Measurements from ENCODE around the gene FIS1.
"Not testable (repeated sequence)": the region's sequence is repeated elsewhere in the genome, so short reads cannot be mapped to it uniquely, and the experiment has no call there.

Gene FIS1

GRCh38 chr7:101244375-101245146 lies at the start of gene FIS1:
Gene FIS1, minus strand, starts transcription at chr7:101245081. Its CDS starts 77 bp downstream, at chr7:101245004.
- DNase-seq: peak; percentile 85

GRCh38 chr7:101294039-101294831 lies 49.4 kb upstream of the FIS1 start:
- DNase-seq: no peak

- DNase-seq: not testable (repeated sequence)
Measured at GRCh38 chr7:101293069-101294021, 48.5 kb upstream of the FIS1 start.

- not testable (repeated sequence) for DNase-seq
Measured at GRCh38 chr7:101292566-101292965, 47.7 kb upstream of the FIS1 start.

- peak; percentile 44 for DNase-seq
Measured at GRCh38 chr7:101290186-101291037, 45.5 kb upstream of the FIS1 start.

- DNase-seq: not testable (repeated sequence)
Measured at GRCh38 chr7:101289687-101290086, 44.8 kb upstream of the FIS1 start.

GRCh38 chr7:101288439-101288838 lies 43.6 kb upstream of the FIS1 start:
- DNase-seq: no peak

GRCh38 chr7:101287032-101287431 lies 42.2 kb upstream of the FIS1 start:
- no peak for DNase-seq

GRCh38 chr7:101285880-101286279 lies 41.0 kb upstream of the FIS1 start:
- DNase-seq: not testable (repeated sequence)

GRCh38 chr7:101285171-101285570 lies 40.3 kb upstream of the FIS1 start:
- no peak for DNase-seq

GRCh38 chr7:101280912-101281311 lies 36.0 kb upstream of the FIS1 start:
- not testable (repeated sequence) for DNase-seq

GRCh38 chr7:101278461-101279292 lies 33.8 kb upstream of the FIS1 start:
- DNase-seq: no peak

- DNase-seq: no peak
Measured at GRCh38 chr7:101277155-101277554, 32.3 kb upstream of the FIS1 start.

GRCh38 chr7:101273206-101273605 lies 28.3 kb upstream of the FIS1 start:
- DNase-seq: no peak

GRCh38 chr7:101271021-101271420 lies 26.1 kb upstream of the FIS1 start:
- no peak for DNase-seq

- no peak for DNase-seq
Measured at GRCh38 chr7:101269664-101270063, 24.8 kb upstream of the FIS1 start.

GRCh38 chr7:101265622-101266516 lies 21.0 kb upstream of the FIS1 start:
- no peak for DNase-seq

GRCh38 chr7:101264102-101264706 lies 19.3 kb upstream of the FIS1 start:
- not testable (repeated sequence) for DNase-seq

GRCh38 chr7:101258243-101258731 lies 13.4 kb upstream of the FIS1 start:
- no peak for DNase-seq

Measured in activated CD4-positive, alpha-beta T cell treated with anti-CD3 and anti-CD28 coated beads for 1 hour (primary cell).